NCI-H1105 (cell line): ENCODE data around the gene TNRC18.
"Not testable (repeated sequence)": the region's sequence is repeated elsewhere in the genome, so short reads cannot be mapped to it uniquely, and the experiment has no call there.

ENCODE experiments used
- DNase-seq: peaks from one replicate; lab custom pipeline; 2025; lab: John Stamatoyannopoulos, UW

The TNRC18 gene

GRCh38 chr7:5267829-5268228, 155.8 kb downstream of the TNRC18 start:
- DNase-seq, result not testable (repeated sequence)

- DNase-seq, result no peak
These were observed 157.2 kb downstream of the TNRC18 start for GRCh38 chr7:5266191-5267028.

DNA sequence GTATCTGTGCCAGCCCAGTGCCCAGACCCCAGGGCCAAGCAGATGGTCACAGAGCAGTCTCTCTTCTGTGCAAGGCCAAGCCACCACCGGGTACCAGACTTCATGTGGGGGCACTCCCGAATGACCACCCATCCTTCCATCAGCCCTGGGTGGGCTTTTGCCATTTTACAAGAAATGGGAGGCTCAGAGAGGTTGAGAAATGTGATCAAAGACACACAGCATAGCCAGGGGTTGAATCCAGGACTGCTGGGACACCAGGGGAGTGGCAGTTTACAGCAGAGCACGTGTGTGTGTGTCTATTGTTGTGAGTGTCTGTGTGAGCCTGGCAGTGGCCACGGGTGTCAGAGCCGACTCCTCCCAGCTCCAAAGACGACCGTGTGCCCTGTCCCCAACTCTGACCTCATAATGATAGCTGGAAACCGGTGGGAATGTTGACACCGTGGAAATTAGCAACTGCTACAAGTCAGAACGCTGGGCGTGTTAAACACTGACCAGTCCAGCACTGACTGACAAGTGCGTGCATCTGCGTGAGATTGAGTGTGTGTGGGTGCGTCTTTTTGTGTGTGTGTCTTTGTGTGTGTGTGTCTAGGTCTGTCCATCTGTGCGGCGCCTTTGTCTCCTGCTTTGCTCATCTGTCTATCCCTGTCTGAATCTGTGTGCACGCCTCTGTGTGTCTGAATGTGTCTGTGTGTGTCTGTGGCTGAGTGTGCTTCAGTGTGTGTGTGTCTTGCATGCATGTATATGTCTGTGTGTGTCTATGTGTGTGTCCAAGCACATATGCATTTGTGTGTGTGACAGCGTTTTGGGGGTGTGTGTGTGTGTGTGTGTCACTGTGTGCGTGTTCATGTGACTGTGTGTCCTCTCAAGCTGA, 158.1 kb downstream of the TNRC18 start:
- no peak for DNase-seq

- not testable (repeated sequence) for DNase-seq
These were observed 160.6 kb downstream of the TNRC18 start for GRCh38 chr7:5263066-5263465.

GRCh38 chr7:5260530-5261068, 163.0 kb downstream of the TNRC18 start:
- DNase-seq, result not testable (repeated sequence)
